GM13977 (cell line): ENCODE results near the gene PJA1.

Experiments used
- DNase-seq: peaks from one replicate; pipeline ENCODE4 v3.0.0; 2012; ENCODE audit warnings: low spot score
- in situ Hi-C: fragments of 300-500 bp; cut with MboI; formaldehyde crosslinking; loops from one replicate; pipeline ENCODE4 v1.12.0; 2022; ENCODE audit warnings: low sequenced_read_pairs, low pct_unique_long_range_greater_than_20kb, mixed read lengths, inconsistent platforms; ENCODE audit not compliant: unreplicated experiment
- TF ChIP-seq, protein P1 (sequence below): IDR thresholded peaks from 2 replicates; pipeline ENCODE4 v1.5.1; 2012; ENCODE audit warnings: mild to moderate bottlenecking, control low read depth; ENCODE audit not compliant: insufficient read depth; ENCODE audit errors: extremely low read depth, missing control alignments

Gene PJA1

DNA sequence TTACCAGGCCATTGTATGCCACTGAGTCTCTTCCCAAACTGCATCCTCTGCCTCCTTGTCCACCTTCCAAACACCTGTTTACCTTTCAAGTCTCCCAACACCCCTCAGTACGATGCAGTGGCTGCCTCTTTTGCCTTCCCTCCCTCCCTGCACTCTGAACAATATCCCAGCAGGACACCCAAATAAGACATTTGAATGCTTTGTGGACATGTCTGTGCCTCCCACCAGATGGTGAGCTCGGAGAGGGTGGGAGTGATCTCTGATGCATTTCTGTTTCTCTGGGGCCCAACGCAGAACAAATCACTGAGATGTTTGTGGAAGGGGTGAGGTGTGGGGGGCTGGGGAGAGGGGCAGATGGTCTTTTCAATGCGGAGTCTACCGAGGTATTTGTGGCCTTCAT is 33.4 kb downstream of the PJA1 start:
- DNase-seq, result no peak
- in situ Hi-C loops, result no loop called here
- TF ChIP-seq, protein P1, sequence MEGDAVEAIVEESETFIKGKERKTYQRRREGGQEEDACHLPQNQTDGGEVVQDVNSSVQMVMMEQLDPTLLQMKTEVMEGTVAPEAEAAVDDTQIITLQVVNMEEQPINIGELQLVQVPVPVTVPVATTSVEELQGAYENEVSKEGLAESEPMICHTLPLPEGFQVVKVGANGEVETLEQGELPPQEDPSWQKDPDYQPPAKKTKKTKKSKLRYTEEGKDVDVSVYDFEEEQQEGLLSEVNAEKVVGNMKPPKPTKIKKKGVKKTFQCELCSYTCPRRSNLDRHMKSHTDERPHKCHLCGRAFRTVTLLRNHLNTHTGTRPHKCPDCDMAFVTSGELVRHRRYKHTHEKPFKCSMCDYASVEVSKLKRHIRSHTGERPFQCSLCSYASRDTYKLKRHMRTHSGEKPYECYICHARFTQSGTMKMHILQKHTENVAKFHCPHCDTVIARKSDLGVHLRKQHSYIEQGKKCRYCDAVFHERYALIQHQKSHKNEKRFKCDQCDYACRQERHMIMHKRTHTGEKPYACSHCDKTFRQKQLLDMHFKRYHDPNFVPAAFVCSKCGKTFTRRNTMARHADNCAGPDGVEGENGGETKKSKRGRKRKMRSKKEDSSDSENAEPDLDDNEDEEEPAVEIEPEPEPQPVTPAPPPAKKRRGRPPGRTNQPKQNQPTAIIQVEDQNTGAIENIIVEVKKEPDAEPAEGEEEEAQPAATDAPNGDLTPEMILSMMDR, result no peak

DNA sequence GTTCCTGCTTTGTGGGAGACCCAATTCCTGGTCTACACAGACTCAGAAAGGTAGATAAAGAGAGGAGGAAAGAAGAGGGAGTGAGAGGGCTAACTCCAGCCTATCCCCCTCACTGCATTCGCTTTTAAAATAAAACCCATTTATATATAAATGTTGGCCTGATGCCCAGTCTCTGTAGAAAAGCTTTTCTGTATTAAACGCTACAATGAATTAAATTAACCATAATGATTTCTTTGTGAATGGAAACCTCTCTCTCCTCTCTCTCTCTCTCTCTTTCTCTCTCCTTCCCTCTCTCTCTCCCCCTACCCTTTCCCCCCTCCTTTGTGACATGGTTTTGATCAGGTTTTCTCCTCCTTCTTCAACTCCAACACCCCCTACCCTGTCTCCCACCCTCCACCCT is 34.8 kb downstream of the PJA1 start:
- DNase-seq, result no peak
- TF ChIP-seq, protein P1, result no peak
- in situ Hi-C loops, result no loop called here

DNA sequence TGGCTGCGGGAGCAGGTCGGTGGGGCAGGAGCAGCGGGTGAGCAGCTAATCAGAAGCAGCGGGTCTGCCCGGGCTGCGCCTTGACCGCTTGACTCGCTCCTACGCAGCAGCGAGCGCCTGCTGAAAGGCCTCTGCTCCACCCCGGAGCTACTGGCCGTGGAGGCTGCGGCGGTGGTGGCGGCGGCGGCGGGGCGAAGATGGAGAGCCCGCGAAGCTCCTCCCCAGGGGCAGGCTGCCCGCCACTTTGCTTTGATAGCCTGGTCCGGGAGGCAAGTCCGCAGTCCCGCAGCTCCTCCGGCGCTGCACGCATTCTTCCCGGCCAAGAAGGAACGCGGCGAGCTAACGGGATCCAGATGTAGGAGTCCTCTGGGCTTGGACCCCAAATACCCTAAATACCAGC is 36.7 kb downstream of the PJA1 start:
- no peak for DNase-seq
- in situ Hi-C loops, result no loop called here
- TF ChIP-seq, protein P1, result no peak

DNA sequence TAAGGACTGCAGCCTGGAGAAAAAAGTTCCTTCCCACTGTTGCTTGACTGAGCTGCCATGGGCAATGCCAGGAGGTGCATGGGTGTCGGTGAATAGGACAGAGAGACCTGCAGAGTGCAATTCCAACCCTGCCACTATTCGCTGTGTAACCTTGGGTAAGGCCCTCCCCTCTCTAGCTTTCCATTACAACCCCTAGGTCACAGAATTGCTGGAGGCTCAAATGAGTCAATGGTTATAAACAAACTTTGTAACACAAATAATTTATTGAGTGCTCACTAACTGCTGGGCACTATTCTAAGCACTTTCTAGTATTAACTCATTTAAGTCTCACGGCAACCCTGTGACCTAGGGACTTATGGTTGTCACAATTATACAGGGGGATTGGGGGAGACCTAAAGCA is 37.8 kb downstream of the PJA1 start:
- DNase-seq, result no peak
- TF ChIP-seq, protein P1, result no peak
- in situ Hi-C loops, result no loop called here

DNA sequence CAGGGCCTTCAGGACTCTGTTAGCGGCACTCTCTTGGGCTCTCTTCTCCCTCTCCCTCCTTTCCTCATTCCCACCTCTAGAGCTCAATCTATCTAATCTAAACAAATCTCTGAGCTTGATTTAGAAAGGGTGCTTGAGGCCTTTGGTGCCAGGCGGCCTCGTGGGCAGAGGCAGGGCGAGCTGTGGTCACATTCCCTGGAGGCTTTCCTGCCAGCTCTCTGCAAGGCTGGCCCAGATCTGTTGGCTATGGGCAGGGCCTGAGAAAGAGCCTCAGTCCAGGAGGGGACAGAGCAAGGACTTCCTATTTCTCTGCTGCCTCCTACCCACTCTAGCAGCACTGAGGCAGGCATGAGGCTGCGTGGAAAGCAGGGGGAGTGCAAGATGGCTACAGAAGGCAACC is 38.6 kb downstream of the PJA1 start:
- TF ChIP-seq, protein P1, result no peak
- no peak for DNase-seq
- in situ Hi-C loops, result no loop called here

DNA sequence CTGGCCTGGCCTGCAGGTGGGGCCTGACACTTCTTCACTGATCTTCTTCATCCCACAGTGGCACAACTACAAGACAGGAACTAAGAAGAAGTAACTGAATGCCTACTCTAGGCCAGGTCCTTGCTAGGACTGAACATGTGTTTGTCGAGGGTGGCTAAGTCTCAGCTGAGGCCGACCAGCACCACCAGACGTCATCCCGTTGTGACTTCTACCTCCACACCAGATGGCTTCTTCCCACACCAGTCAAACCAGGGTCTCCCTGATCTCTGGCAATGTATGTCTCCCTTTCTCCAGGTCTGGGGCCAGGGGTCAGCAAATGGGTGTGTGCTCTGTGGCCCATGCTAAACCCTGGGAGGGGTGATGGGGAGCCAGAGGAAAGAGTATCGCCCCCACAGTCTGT is 40.2 kb downstream of the PJA1 start:
- no peak for DNase-seq
- TF ChIP-seq, protein P1, result no peak
- in situ Hi-C loops, result no loop called here

DNA sequence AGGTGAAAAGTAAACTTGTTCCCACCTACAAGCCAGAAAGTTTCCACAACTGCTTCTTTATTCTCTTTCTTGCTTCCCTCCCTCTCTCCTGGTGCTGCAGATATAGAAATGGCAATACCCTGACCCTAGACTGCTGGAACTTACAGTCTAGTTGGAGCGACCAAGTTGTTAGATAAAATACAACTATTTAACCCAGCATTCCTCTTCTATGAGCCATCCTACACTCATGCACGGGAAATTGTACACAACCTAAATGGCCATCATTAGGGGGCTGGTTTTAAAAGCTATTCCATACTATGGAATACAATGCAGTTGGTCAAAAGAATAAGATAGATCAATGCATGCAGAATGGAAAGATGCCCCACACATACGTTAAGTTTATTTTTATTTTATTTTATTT is 41.1 kb downstream of the PJA1 start:
- in situ Hi-C loops, result no loop called here
- TF ChIP-seq, protein P1, result no peak
- DNase-seq, result no peak
